ENCODE results near the gene NPEPL1.

The NPEPL1 gene

DNA sequence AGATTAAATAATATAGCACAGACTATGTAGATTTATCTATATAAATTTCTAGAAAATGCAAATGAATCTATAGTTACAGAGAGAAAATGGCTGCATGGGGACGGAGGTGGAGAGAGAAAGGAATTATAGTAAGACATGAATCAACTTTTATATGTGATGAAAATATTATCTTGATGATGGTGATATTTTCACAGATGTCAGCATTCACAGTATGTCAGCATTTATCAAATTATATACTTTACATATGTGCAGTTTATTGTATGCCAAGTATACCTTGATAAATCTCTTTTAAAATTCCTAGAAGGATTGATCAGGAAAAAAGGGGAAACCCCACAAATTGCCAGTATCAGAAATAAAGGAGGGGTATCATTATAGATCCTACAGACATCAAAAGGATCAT, 44.6 kb downstream of the NPEPL1 start:
- H3K27ac ChIP-seq (ENCODE audit: low read length) = no peak overlapping the region
- no peak overlapping the region for H3K4me3 ChIP-seq (ENCODE audit: low read depth in 1 of 2, low read length in 2 of 2)
- H3K4me1 ChIP-seq (ENCODE audit: control insufficient read depth in 1 of 2, insufficient read depth in 2 of 2, low read length in 2 of 2) = no peaks in the 10 kb centered on the region
- H3K27me3 ChIP-seq (ENCODE audit: low read depth, low read length) = no peaks in the 10 kb centered on the region
- no peaks in the 10 kb centered on the region for H3K36me3 ChIP-seq (ENCODE audit: control insufficient read depth in 1 of 2, insufficient read depth in 2 of 2, low read length in 2 of 2)
- no peaks in the 10 kb centered on the region for H3K9me3 ChIP-seq (ENCODE audit: control insufficient read depth in 1 of 2, low read length in 2 of 2)

DNA sequence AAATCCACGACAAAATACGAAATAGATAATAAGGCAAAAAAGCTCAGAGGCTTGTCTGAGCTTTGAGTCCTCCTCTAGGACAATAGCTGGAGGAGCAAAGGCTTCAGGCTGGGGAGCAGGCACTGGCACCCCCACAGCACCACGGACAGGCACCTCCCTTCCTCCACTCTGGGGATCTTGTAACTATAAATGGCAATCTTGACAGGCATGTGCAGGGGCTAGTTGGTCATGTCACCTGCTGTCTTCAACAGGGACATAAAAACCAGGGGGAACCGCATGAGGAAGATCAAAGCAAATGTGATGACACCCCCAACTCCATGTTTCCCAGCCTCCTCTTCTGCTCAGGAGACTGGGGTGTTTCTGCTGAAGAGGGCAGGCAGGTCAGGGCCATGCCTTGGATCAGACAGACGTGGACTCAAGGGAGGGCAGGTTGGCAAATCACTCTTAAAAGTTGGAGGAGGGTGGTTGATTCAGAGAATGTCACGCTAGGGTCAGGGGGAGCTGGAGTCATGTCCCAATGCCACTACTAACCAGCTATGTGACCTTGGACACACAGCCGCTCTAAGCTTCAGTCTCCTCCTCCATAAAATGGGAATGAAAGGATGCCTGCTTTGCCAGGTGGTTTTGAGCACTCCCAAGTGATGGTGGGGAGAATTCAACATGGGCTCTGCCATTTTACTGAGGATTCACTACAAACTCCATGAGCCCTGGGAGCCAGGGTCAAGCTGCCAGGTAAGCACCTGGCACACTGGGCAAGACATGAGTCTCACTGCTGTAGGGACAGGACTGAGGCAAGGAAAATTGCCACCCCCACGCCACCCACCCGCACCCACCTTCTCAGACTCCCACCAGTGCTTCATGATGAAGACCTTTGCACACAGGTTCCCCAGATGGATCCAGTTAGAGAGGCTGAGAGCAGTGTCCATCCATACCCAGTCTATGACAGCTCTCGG, 48.0 kb downstream of the NPEPL1 start:
- H3K27ac ChIP-seq (ENCODE audit: low read length) = no peak overlapping the region
- no peak overlapping the region for H3K4me3 ChIP-seq (ENCODE audit: low read depth in 1 of 2, low read length in 2 of 2)
- no peaks in the 10 kb centered on the region for H3K36me3 ChIP-seq (ENCODE audit: control insufficient read depth in 1 of 2, insufficient read depth in 2 of 2, low read length in 2 of 2)
- no peaks in the 10 kb centered on the region for H3K9me3 ChIP-seq (ENCODE audit: control insufficient read depth in 1 of 2, low read length in 2 of 2)
- no peaks in the 10 kb centered on the region for H3K27me3 ChIP-seq (ENCODE audit: low read depth, low read length)
- H3K4me1 ChIP-seq (ENCODE audit: control insufficient read depth in 1 of 2, insufficient read depth in 2 of 2, low read length in 2 of 2) = no peaks in the 10 kb centered on the region

DNA sequence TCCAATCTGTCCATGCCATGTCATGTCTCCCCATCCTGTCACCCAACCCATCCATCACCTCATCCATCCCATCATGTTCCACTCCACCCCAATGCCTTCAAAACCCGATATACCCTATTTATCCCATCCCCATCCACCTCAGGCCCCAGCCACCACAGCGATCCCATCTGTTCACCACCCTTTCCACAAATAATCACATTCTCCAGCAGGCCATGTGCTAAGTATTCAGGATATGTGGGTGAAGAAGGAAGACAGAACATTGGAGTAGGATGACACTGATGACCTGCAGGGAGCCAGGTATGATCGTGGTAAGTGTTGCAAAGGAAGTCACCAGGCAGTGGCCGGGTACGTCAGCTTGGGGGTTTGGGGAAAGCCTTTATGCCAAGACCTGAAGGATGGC, 48.8 kb downstream of the NPEPL1 start:
- Histone ChIP-seq H3K4me1 (ENCODE audit: control insufficient read depth in 1 of 2, insufficient read depth in 2 of 2, low read length in 2 of 2) (peaks cover 0 to 1% of the 10 kb centered on the region in 2 donors), H3K36me3 (ENCODE audit: control insufficient read depth in 1 of 2, insufficient read depth in 2 of 2, low read length in 2 of 2) (no peaks in the 10 kb centered on the region), H3K27ac (ENCODE audit: low read length) (no peak overlapping the region), H3K4me3 (ENCODE audit: low read depth in 1 of 2, low read length in 2 of 2) (no peak overlapping the region), H3K27me3 (ENCODE audit: low read depth, low read length) (no peaks in the 10 kb centered on the region), H3K9me3 (ENCODE audit: control insufficient read depth in 1 of 2, low read length in 2 of 2) (no peaks in the 10 kb centered on the region)

DNA sequence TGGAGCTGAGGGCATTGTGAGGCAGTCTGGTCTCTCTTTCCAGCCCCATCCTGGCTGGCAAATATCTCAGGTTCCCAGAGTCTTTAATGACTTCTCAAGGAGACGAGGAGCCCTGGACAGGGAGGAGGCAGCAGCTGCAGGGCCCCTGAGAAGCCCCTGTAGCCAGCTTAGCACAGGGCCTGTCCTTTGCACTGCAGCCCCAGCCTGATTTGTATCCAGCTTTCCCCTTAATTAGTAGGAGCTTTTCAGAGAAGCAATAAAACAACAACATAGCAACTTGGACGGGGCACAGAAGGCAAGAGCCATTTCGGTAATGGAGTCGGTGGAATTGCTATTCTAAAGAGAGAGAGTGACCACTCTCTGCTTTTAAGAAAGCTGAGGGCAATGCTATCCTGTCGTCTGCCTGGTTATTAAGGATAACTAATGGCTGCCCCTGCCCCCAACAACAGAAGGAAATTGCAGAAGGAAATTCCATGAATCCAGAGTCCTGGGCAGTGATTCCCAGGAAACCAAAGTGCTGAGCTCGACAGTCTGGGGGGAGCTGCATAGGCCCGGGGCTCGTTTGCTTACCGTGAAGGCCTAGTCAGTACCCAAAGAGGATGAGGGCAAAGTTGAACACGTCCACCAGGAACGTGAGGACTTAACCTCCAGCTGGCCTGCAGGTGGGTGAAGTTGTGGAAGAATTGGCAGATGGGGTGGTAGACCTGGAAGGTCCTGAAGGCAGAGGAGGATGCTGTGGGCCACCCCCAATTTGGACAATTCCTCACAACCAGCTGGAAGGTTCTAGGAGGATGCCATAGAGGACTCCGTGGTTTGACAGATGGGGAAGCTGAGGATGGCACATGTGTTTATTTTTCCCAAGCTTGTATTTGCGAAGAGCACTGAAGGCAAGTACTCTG, 50.3 kb downstream of the NPEPL1 start:
- no peak overlapping the region for H3K4me3 ChIP-seq (ENCODE audit: low read depth in 1 of 2, low read length in 2 of 2)
- peaks cover 0 to 4% of the 10 kb centered on the region in 2 donors for H3K4me1 ChIP-seq (ENCODE audit: control insufficient read depth in 1 of 2, insufficient read depth in 2 of 2, low read length in 2 of 2)
- no peak overlapping the region for H3K27ac ChIP-seq (ENCODE audit: low read length)
- no peaks in the 10 kb centered on the region for H3K36me3 ChIP-seq (ENCODE audit: control insufficient read depth in 1 of 2, insufficient read depth in 2 of 2, low read length in 2 of 2)
- no peaks in the 10 kb centered on the region for H3K9me3 ChIP-seq (ENCODE audit: control insufficient read depth in 1 of 2, low read length in 2 of 2)
- H3K27me3 ChIP-seq (ENCODE audit: low read depth, low read length) = no peaks in the 10 kb centered on the region

DNA sequence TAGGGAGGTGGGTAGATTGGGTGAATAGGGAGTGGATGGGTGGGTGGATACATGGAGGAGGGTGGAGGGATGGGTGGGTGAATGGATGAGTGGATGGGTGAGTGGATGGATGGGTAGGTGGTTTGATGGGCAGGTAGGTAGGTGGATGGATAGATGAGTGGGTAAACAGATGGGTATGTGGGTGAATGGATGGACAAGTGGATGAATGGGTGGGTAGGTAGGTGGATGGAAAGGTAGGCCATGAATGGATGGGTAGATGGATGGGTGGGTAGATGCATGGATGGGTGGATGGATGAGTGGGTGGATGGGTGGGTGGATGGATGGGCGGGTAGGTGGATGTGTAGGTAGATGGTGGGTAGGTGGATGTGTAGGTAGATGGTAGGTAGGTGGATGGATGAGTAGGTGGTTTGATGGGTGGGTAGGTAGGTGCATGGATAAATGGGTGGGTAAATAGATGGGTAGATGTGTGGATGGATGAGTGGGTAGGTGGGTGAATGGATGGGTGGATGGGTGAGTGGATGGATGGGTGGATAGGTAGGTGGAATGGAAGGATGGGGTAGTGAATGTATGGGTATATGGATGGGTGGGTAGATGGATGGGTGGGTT, 51.4 kb downstream of the NPEPL1 start:
- H3K36me3 ChIP-seq (ENCODE audit: control insufficient read depth in 1 of 2, insufficient read depth in 2 of 2, low read length in 2 of 2) = no peaks in the 10 kb centered on the region
- H3K27me3 ChIP-seq (ENCODE audit: low read depth, low read length) = no peaks in the 10 kb centered on the region
- peaks cover 0 to 4% of the 10 kb centered on the region in 2 donors for H3K4me1 ChIP-seq (ENCODE audit: control insufficient read depth in 1 of 2, insufficient read depth in 2 of 2, low read length in 2 of 2)
- no peaks in the 10 kb centered on the region for H3K9me3 ChIP-seq (ENCODE audit: control insufficient read depth in 1 of 2, low read length in 2 of 2)
- H3K27ac ChIP-seq (ENCODE audit: low read length) = no peak overlapping the region
- H3K4me3 ChIP-seq (ENCODE audit: low read depth in 1 of 2, low read length in 2 of 2) = no peak overlapping the region

DNA sequence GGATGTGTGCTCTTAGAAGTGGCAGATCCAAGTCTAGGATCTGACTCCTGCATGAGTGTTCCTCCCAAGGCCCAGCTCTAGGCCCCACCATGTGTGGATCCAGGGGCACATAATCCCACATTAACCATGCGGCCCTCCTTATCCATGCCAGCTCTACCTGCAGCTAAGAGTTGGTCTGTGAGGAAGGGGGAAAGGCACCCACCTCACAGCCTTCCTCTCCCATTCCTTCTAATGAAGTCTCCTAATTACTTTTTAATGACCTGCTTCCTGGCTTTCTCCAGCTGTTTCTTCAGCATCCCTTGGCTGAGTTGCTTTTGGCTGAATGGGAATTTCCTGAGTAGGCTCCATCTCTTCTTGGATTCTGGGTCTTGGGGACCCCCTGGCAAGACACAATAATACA, 52.2 kb downstream of the NPEPL1 start:
- no peak overlapping the region for H3K4me3 ChIP-seq (ENCODE audit: low read depth in 1 of 2, low read length in 2 of 2)
- H3K27me3 ChIP-seq (ENCODE audit: low read depth, low read length) = no peaks in the 10 kb centered on the region
- no peak overlapping the region for H3K27ac ChIP-seq (ENCODE audit: low read length)
- no peaks in the 10 kb centered on the region for H3K9me3 ChIP-seq (ENCODE audit: control insufficient read depth in 1 of 2, low read length in 2 of 2)
- no peaks in the 10 kb centered on the region for H3K36me3 ChIP-seq (ENCODE audit: control insufficient read depth in 1 of 2, insufficient read depth in 2 of 2, low read length in 2 of 2)
- peaks cover 0 to 4% of the 10 kb centered on the region in 2 donors for H3K4me1 ChIP-seq (ENCODE audit: control insufficient read depth in 1 of 2, insufficient read depth in 2 of 2, low read length in 2 of 2)

DNA sequence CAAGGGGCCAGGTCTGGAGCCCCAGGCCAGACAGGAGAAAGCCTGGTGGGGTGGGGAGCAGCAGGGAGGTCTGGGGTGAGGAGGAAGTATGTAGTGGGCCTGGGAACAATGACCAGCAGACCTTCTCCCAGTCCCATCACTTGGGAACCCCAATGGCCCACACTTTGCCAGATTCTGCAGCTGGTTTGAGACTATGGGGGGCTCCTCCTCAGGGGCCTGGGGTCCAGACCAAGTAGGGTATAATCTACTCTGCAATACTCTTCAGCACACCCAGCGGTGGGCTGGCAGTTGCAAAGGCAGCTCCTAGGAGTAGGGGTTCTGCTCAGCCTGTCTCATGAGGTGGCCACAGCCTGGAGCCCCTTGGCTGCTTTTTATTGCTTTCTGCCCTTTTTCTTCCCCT, 52.8 kb downstream of the NPEPL1 start:
- no peaks in the 10 kb centered on the region for H3K27me3 ChIP-seq (ENCODE audit: low read depth, low read length)
- no peak overlapping the region for H3K27ac ChIP-seq (ENCODE audit: low read length)
- no peak overlapping the region for H3K4me3 ChIP-seq (ENCODE audit: low read depth in 1 of 2, low read length in 2 of 2)
- H3K9me3 ChIP-seq (ENCODE audit: control insufficient read depth in 1 of 2, low read length in 2 of 2) = no peaks in the 10 kb centered on the region
- H3K36me3 ChIP-seq (ENCODE audit: control insufficient read depth in 1 of 2, insufficient read depth in 2 of 2, low read length in 2 of 2) = no peaks in the 10 kb centered on the region
- H3K4me1 ChIP-seq (ENCODE audit: control insufficient read depth in 1 of 2, insufficient read depth in 2 of 2, low read length in 2 of 2) = peaks cover 0 to 4% of the 10 kb centered on the region in 2 donors

DNA sequence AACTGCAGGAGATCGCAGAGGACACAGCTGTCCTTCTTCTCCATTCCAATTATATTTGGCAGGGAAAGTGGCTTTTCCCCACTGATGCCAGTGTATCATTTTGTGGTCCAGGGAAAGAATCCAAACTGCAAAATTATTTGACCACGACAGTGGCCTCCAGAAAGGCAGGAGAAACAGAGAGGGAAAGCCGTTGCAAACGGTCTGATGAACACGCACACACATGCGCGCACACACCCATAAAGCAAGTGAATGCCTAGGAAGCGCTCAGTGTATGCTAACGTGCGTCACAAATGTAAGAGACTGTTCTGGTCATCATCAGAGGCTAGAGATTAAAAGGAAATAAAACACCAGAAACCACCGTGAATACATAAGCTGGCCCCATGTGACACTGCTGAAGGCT, 54.0 kb downstream of the NPEPL1 start:
- H3K27ac ChIP-seq (ENCODE audit: low read length) = no peak overlapping the region
- no peaks in the 10 kb centered on the region for H3K36me3 ChIP-seq (ENCODE audit: control insufficient read depth in 1 of 2, insufficient read depth in 2 of 2, low read length in 2 of 2)
- no peak overlapping the region for H3K4me3 ChIP-seq (ENCODE audit: low read depth in 1 of 2, low read length in 2 of 2)
- H3K9me3 ChIP-seq (ENCODE audit: control insufficient read depth in 1 of 2, low read length in 2 of 2) = no peaks in the 10 kb centered on the region
- H3K4me1 ChIP-seq (ENCODE audit: control insufficient read depth in 1 of 2, insufficient read depth in 2 of 2, low read length in 2 of 2) = peaks cover 0 to 4% of the 10 kb centered on the region in 2 donors
- H3K27me3 ChIP-seq (ENCODE audit: low read depth, low read length) = no peaks in the 10 kb centered on the region

DNA sequence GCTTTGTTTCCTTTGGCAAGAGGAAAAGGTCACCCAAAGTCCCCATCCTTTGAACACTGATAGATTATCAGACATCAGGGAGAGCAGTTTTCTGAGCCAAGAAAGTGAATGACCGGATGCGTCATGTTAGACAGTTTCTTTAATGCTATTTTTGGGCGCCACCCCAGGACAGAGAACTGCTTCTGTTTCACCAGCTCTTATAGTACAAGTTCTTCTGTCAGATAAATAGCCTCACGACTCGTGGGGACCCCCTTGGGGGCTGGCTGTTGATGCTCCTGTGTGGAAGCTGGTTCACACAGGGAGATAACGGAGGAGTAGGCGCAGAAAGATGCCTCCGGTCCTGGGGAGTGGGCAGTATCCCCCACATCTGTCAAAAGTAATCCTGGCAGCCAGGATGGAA, 54.6 kb downstream of the NPEPL1 start:
- H3K4me1 ChIP-seq (ENCODE audit: control insufficient read depth in 1 of 2, insufficient read depth in 2 of 2, low read length in 2 of 2) = peaks cover 0 to 4% of the 10 kb centered on the region in 2 donors

DNA sequence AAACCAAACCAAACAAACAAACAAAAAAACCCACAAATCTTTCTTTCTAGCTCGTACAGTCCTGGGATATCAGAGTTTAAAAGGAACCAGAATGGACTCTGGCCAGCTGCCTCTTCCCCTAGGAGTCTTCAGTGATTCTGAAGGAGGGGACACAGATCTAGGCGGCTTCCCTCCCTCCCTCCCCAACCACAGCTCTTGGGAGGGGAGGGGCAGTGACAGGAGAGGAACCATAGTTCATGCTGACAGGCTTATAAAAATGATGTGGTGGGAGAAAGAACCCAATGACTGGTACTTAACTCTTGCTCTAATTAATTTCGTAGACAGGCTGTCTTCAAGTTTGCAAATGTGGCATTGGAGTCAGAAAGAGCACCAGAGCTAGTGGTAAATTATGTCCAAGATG, 56.0 kb downstream of the NPEPL1 start:
- no peak overlapping the region for H3K4me3 ChIP-seq (ENCODE audit: low read depth in 1 of 2, low read length in 2 of 2)
- H3K27me3 ChIP-seq (ENCODE audit: low read depth, low read length) = no peaks in the 10 kb centered on the region
- peaks cover 0 to 4% of the 10 kb centered on the region in 2 donors for H3K4me1 ChIP-seq (ENCODE audit: control insufficient read depth in 1 of 2, insufficient read depth in 2 of 2, low read length in 2 of 2)
- no peak overlapping the region for H3K27ac ChIP-seq (ENCODE audit: low read length)
- H3K36me3 ChIP-seq (ENCODE audit: control insufficient read depth in 1 of 2, insufficient read depth in 2 of 2, low read length in 2 of 2) = no peaks in the 10 kb centered on the region
- no peaks in the 10 kb centered on the region for H3K9me3 ChIP-seq (ENCODE audit: control insufficient read depth in 1 of 2, low read length in 2 of 2)

More for the DNA sequence above, 54.6 kb downstream of the NPEPL1 start:
- Histone ChIP-seq H3K36me3 (ENCODE audit: control insufficient read depth in 1 of 2, insufficient read depth in 2 of 2, low read length in 2 of 2) (no peaks in the 10 kb centered on the region), H3K27me3 (ENCODE audit: low read depth, low read length) (no peaks in the 10 kb centered on the region), H3K27ac (ENCODE audit: low read length) (no peak overlapping the region), H3K9me3 (ENCODE audit: control insufficient read depth in 1 of 2, low read length in 2 of 2) (no peaks in the 10 kb centered on the region), H3K4me3 (ENCODE audit: low read depth in 1 of 2, low read length in 2 of 2) (no peak overlapping the region)
